GM12801 (cell line): ENCODE measurements around the gene OSBPL8.

ENCODE experiments used
- TF ChIP-seq, protein P1 (sequence below): IDR thresholded peaks from one replicate; pipeline ENCODE4 v1.5.1; 2011; ENCODE audit warnings: control low read depth; ENCODE audit not compliant: insufficient read length; ENCODE audit errors: extremely low read depth

OSBPL8 gene

GRCh38 chr12:76478045-76478444 is 81.5 kb downstream of the OSBPL8 start:
- TF ChIP-seq, protein P1, sequence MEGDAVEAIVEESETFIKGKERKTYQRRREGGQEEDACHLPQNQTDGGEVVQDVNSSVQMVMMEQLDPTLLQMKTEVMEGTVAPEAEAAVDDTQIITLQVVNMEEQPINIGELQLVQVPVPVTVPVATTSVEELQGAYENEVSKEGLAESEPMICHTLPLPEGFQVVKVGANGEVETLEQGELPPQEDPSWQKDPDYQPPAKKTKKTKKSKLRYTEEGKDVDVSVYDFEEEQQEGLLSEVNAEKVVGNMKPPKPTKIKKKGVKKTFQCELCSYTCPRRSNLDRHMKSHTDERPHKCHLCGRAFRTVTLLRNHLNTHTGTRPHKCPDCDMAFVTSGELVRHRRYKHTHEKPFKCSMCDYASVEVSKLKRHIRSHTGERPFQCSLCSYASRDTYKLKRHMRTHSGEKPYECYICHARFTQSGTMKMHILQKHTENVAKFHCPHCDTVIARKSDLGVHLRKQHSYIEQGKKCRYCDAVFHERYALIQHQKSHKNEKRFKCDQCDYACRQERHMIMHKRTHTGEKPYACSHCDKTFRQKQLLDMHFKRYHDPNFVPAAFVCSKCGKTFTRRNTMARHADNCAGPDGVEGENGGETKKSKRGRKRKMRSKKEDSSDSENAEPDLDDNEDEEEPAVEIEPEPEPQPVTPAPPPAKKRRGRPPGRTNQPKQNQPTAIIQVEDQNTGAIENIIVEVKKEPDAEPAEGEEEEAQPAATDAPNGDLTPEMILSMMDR = no peak

DNA sequence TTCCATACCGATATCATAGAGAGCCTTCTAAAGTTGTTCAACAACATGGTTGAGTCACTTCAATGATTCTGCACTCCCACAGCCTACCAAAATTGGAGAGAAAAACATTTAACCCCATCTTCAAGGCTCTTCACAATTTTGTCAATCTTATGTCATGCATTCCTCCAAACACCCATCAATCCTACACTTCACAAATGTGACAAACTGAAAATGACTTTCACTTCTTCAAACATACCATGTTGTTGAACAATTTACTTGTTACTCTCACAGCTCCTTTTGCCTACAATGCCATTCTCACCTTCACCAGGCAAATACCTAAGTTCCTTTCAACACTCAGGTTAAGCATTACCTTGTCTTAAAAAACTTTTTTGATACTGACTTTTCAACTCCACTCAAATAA is 88.0 kb downstream of the OSBPL8 start:
- TF ChIP-seq, protein P1 = no peak

DNA sequence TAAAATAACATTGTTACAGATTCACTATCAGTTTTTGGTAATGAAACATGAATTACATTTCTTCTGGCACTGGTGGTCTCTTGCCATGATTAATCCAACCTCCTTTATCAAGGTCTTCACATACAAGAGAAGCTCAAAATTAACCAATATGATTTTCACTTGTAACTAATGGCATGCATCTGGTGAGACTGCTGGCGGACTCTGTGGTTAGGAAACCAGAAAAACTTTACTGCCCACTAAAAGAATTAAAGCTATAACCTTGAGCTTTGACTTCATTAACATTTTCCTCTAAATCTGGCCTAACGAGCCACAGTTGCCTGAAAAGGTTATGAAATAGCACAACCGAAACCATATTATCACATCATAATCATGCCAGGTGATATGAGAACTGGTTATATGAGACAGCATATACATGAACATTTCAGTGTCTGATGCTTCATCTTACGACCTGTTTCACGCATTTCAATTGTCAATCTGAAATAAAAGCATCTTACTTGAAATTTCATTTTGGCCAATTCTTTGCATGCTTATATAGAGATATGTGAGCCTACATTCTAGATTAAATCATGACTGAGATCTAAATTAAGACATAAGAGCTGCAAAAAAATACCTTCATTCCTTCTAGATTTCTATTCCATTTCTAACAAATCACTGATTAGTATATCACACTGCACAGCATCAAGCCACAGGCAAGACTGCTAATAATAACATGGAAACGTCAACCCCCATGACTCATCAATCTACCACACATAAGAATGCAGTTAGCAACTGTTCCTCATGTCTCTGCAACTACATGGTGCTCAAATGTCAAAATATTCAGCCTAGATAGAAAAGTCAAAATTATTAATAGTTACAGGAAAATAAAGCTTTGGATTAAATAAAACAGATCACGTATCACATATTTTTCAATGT is 89.3 kb downstream of the OSBPL8 start:
- TF ChIP-seq, protein P1 = no peak

DNA sequence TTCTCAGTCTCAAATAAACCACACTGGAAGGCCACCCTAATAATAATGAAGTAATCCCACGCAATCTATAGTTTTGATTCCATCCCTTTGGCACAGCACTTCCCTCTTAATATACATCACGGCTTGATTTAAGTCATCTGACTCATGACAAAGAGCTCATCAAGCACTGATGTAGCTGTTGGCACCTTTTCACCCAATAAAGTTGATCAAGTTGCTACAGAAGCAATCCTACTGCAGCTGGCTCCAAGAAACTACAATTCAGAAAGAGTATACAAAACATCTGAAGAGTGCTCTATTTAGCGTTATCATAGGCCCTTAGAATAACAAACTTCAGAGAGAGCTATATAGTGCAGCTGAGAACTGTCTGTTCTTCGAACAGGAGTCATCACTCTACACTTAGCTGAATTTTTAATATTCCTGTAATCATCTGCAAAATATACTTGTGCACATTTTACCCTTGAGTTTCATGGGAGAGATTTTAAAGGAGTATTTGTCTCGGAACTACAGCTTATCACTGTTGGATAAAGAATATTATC is 94.9 kb downstream of the OSBPL8 start:
- TF ChIP-seq, protein P1 = no peak

- TF ChIP-seq, protein P1 = no peak
Observed at GRCh38 chr12:76462668-76463224, 96.8 kb downstream of the OSBPL8 start.

DNA sequence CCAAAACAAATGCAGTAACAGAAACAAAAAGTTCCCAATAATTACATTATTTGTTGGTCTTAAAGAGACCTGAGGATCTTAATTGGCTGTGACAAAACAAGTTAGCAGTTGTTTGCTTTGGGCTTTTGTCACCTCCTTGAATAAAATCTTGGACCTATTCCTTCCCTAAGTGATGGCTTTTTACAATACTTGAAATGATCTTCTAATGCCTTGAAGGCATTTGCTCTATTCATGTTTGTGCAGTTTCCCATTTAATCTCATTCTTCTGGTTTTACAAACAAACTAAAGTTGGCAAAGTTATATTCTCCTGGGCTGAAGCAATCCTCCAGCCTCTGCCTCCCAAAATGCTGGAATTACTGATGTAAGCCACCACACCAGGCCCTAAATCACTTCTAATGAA is 98.8 kb downstream of the OSBPL8 start:
- TF ChIP-seq, protein P1 = no peak

DNA sequence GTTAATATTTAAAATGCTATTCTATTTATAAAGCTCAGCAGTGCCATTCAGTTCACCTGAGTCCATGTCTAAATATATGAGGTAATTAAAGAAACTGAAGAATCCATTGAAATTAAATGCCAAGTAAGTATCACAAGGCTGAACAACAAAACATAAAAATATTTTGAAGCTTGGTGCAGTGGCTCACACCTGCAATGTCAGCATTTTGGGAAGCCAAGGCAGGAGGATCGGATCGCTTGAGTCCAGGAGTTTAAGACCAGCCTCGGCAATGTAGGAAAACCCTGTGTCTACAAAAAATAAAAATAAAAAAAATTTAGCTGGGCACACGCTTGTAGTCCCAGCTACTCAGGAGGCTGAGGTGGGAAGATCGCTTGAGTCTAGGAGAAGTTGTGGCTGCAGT is 101.8 kb downstream of the OSBPL8 start:
- TF ChIP-seq, protein P1 = no peak
